Stimulated activated naive CD8-positive, alpha-beta T cell treated with anti-CD3 and anti-CD28 coated beads, Interleukin-15, Interleukin-2, amounts not matched to agents 100 U/mL and 50 U/mL, for 24 hours (primary cell): ENCODE results near the gene AHNAK.

Experiments used
- ATAC-seq: fragments of 150-1000 bp; cut with Tn5 transposase; one replicate; pipeline ENCODE4 v1.10.0; 2021
- DNase-seq: peaks from one replicate; pipeline ENCODE4 v3.0.0; 2021

Gene AHNAK

DNA sequence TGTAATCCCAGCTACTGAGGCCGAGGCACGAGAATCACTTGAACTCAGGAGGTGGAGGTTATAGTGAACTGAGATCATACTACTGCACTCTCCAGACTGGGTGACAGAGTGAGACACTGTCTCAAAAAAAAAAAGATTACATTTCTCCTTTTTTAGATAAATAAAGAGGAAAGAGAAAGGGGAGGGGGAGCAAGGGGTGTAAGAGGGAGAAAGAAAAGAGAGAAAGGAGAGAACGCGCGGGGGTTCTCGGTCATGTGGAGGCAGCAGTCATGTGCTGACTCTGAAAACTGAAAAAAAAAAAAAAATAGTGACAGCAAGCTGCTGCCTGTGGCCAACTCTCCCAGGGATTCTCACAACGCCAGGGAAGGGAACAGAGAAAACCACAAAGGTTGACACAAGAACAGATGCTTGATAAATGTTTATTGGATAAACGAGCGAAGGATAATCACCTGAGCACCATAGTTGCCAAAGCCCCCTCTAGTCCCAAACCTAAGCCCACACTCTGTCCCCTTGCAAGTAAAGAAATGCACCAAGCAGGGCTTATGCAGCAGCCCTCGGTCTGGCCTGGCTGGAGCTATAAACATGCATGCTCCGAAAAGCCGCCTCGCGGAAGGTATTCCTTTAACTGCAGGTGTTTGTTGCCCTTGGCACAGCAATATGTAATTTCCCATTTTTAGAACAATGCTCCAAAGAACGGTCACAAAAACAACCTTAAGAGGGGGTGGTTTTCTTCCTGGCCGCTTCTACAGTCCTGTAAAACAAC, 113.3 kb downstream of the AHNAK start:
- ATAC-seq (no peak), DNase-seq (no peak)

DNA sequence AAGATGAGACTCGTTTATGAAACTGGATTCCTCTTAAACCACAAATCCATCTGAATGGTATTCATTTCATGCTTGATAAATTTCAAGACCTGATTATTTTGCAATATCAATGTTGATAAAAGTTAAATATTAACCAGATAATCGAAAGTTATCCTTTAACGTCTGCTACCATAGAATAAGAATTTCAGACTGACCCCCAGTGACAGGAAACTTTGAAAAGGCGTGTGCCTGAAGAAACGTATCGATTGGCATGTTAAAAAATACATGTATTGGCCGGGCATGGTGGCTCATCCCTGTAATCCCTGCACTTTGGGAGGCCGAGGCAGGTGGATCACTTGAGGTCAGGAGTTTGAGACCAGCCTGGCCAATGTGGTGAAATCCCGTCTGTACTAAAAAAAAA, 113.9 kb downstream of the AHNAK start:
- DNase-seq = no peak
- no peak for ATAC-seq

DNA sequence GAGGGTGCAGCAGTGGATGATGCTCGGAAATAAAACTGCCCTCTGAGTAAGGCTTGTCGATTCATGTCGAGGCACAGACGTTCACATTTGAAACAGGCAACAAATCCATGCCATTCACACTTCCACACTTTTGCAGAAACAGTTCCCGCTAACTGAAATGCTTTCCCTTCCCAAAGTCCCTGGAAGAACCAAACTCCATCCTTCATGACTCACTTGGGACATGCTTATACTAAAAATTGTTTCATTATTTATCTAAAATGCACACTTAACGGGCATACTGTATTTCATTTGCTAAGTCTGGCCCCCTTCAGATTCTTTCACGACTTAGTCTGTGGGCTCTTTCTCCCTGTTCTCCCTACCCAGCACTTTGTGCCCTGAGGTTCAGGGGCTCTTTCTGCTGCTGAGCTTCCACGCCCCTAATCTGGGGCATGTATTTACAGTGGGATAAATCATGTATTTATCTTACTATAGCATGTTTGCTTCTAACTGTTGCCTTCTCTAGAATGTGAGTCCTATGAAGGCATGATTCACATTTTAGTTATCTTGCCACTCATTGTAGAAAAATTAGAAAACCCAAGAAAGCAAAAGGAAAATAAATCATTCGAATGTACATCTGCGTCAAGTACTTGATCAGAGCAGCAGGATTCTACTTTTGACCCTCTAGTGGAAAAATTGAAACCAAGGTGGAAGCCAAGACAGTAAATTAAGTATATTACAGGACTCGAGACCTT, 115.3 kb downstream of the AHNAK start:
- ATAC-seq (no peak), DNase-seq (no peak)

DNA sequence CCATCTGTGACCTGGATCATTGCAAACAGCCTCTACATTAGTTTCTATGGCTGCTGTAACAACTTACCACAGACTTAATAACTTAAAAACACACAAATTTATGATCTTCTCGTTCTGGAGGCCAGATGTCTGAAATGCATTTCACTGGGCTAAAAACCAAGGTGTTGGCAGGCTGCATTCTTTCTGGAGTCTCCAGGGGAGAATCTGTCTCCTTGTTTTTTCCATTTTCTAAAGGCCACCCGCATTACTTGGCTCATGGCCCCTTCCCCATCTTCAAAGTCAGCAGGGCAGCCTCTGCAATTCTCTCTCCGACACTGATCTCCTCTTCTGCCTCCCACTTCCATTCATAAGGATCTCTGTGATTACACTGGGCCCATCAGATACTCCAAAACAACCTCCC, 116.2 kb downstream of the AHNAK start:
- DNase-seq (no peak), ATAC-seq (no peak)

DNA sequence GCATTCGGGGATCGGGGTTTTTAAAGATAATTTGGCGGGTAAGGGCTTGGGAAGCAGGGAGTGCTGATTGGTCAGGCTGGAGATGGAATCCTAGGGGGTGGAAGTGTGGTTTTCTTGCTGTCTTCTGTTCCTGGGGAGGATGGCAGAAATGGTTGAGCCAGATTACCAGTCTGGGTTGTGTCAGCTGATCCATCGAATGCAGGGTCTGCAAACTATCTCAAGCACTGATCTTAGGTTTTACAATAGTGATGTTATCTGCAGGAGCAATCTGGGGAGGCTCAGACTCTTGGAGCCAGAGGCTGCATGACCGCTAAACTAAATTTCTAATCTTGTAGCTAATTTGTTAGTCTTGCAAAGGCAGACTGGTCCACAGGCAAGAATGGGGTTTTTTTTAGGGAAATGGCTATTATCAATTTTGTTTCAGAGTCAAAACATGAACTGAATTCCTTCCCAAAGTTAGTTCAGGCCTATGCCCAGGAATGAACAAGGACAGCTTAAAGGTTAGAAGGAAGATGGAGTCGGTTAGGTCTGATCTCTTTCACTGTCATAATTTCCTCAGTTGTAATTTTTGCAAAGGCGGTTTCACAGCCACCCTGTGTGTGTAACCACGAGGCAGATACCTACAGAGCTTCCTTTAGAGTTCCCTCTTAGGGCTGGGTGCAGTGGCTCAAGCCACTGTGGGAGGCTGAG, 117.6 kb downstream of the AHNAK start:
- ATAC-seq = no peak

DNA sequence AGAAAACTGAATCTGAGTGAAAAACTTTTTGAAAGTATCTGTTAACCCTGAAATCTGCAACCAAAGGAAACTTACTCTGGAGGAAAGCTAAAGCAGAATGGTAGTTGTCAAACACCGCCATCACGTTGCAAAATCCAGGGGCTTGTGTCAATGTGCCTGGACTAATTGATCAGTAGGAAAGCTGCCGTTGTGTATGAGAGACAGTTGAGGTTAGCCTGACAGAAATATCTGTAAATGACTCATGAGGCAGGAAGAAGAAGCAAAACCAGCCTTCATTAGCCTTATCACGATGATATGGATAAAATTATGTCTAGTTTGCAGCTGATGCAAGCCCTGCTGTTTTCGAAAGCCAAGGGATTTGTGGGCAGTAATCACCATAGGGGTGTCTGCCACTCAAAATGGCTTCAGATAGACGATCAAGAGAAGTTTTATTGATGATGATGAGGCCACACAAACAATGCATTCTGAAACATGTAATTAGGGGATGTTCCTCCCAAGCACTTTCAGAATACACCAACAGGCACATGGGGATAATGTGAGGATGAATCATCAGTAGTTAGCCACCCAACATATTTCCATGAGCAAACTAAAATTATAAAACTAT, 118.9 kb downstream of the AHNAK start:
- ATAC-seq (peak; percentile 76), DNase-seq (no peak)

More for the DNA sequence above, 117.6 kb downstream of the AHNAK start:
- no peak for DNase-seq

DNA sequence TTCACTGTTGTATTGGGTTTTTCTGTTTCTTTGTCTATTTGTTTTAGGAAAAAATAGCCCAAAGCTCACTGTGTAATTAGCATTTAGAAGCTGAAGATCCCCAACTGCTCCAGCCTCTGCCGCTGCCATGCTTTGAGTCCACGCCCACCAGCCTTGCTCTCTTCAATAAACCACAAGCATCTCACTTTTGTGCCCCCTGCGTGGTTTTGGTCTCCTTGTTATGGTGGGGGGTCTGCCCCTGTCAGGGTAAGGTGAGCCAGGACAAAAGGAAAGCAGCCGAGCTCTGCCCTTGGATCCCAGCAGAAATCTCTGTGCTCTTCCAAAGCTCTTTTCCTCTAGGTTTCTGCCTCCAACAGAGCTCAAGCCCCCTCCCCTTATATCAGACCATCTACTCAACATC, 123.6 kb downstream of the AHNAK start:
- DNase-seq (no peak), ATAC-seq (no peak)

DNA sequence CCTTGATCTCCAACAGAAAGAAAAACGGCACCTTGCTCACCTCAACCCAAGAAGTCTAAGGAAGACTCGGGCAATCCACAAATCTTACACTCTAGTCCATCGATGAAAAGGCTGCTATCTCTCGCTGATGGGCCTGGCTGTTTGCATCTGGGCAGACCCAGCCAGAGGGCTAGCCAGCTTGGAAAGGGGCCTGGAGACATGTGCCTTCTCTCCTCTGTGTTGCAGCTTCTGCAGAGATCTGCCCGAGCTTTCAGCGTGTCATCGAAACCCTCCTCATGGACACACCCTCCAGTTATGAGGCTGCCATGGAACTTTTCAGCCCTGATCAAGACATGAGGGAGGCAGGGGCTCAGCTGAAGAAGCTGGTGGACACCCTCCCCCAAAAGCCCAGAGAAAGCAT, 124.6 kb downstream of the AHNAK start:
- DNase-seq = no peak
- ATAC-seq = no peak

DNA sequence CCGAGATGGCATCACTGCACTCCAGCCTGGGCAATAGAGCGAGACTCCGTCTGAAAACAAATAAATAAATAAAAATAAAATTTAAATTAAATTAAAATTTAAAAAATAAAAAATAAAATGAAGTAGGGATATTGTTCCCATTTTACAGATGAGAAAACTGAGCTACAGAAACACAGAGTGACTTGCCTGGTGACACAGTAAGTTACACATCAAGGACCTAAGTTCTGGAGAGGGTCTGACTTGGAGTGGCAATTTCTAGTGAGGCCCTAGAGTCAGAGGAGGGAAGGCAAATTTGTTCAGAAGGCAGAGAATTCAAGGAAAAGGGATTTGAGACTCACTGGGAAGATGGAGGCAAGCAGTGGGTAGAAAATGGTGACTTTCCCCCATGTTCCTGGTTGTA, 125.7 kb downstream of the AHNAK start:
- ATAC-seq (no peak), DNase-seq (no peak)

DNA sequence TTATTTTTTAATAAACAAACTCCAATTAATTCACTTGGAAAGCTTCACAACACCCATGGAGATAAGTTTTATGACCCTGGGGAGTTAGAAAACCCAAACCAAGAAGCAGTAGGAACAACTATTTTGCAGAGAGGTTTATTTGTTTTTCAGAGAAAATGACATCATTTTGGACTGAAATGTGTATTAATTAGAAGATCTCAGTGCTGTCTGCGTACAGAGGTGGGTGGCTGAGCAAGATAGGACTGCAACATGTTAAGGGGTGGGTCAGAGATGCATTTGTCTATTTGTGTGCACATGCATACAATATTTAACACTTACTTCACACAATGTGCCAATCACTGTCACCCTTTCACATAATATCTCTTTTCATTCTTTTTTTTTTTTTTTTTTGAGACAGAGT, 126.7 kb downstream of the AHNAK start:
- ATAC-seq = no peak
- no peak for DNase-seq

DNA sequence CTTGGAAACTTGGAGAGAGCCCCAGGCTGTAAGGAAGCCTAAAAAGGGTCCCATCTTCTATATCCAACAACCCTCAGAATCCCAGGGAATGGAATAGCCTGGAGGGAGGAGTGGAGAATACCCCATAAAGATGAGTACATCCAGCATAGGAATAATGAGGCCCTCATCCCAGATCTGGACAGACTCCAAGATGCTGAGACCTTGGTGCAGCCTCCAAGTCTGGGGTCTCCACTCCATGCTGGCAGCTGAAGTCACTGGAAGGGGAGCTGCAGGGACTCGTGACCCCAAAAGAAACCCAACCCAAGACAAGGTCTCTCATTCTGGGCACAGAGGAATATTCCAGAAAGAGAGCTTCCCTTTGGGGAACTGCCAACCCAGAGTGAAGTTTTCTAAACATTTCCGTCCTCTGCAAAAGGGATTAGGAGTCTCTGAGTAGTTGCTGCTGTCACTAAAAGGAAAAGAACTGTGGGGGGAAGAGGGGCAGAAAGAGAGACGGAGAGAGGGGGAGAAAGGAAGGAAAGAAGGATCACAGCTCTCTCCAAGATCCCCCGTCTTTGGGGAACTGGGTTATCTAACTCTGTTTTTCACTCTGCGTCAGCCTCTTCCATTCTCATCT, 127.2 kb downstream of the AHNAK start:
- ATAC-seq (no peak), DNase-seq (no peak)

DNA sequence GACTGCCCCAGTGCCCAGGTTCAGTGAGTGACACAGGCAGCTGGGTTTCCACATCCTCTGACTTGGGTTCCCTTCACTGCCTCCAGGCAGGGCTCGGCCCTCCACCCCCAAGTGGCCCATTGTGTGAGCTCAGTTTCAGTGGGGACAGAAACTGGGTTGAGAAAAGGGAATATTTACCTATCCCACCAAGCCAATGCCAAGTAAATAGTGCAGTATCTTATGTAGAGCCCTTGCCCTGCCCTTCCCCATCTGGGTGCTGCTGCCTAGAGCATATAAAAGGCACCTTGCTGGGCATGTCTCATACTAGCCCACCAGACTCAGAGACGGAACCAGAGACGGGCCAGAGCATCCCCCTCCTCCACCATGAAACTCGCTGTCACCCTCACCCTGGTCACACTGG, 127.9 kb downstream of the AHNAK start, which contains the start of gene SCGB1A1:
SCGB1A1 (plus strand) TSS at position 301 of the 400 bp plus-strand sequence; CDS start at position 364, 63 bp downstream.
- ATAC-seq (no peak), DNase-seq (no peak)

DNA sequence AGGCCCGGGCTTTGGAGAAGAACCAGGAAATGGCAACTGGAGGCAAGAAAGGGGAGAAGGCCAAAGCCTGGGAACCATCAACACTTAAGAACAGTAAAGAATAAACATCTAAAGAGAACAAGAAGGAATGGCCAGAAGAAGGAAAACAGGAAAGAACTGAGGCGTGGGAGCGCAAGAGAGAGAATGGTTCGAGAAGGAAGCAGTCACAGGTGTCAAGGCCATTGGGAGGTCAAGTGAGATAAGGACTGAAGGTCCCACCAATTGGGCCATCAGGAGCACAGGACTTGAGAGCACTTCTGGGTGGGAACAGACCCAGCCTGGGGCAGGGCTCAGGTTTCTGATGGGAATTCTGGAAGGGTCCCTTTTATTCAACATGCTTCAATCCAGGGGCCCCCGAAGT, 128.5 kb downstream of the AHNAK start:
- DNase-seq (no peak), ATAC-seq (no peak)

DNA sequence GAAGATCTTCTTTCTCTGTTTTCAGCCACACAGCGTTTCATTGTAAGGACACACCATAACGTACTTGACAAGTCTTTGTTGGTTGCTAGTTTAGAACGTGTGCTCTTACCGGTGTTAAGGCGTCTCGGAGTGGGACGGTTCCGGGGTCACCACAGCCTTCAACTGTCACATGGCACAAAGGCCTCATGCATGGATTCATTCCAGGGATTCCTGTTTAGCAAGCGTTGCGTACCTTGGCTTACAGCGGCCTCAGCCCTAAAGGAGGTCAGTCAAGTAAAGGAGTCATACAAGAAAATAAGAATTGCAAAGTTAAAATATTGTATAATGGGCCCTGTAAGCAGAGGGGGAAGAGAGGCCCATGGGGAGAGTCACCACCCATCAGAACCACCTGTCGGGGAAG, 130.0 kb downstream of the AHNAK start:
- DNase-seq (no peak), ATAC-seq (no peak)

DNA sequence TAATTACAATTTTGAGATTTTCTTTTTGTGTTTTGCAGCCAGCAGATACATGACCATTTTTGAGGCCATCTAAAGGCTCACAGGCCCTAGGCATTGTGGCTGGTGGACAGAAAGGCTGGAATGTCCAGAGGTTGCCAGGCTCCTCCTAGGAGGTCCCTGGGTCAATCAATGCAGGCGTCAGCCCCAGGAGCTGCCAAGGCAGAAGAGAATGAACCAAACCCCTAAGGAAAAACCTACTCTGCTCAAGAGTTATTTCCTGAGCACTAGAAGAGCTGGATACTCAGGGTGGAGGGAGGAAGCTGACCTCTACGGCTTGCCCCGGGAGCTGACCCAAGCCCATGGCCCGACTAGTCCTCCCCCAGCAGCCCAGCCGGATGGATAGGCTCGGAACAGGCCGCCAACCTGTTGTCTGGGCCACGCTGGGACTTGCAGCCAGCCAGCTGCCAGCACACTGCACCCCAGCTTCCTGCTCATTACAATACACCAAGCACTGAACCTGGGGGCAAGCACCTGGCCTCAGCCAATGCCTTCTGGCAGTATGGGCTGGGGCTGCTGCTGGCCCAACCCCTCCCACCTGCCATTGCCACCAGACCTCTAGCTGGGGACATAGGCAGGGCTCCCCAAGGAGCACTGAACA, 133.4 kb downstream of the AHNAK start:
- no peak for DNase-seq
- ATAC-seq = no peak

DNA sequence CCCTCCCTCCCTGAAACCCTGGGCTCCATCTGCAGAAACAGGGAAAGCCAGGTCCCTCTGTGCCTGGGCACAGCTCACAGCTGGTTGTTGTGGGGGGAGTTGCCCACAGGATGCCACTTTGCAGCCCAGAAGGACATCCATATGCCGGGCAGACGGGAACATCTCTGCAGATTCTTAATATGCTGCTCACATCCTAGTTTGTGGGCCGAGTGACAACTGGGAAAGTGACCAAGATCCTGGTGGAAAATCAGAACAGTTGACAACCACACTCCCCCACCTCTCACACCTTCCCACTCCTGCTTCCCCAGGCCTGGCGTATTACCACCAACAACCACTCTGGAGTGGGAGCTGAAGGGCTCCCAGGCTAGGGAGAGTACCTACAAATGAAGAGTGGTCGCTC, 135.1 kb downstream of the AHNAK start:
- no peak for ATAC-seq
- DNase-seq = no peak

DNA sequence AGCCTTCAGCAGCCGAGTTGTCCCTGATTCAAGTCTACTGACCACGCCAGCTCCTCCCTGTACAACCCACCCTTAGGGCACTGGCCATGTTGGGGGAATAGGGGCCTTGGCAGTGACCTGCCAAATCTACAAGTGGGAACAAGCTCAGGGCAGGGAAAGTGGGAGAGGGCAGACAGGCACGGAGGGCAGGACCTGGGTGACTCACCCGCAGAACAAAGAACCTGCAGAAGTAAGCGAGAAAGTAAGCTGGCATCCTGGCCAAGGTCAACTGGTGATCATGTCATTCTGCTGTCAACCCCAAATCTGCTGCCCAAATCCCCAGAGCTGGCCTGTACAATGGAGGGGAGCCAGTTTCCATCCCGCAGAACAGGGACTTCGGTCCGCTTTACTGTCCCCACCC, 135.6 kb downstream of the AHNAK start:
- no peak for ATAC-seq
- no peak for DNase-seq

DNA sequence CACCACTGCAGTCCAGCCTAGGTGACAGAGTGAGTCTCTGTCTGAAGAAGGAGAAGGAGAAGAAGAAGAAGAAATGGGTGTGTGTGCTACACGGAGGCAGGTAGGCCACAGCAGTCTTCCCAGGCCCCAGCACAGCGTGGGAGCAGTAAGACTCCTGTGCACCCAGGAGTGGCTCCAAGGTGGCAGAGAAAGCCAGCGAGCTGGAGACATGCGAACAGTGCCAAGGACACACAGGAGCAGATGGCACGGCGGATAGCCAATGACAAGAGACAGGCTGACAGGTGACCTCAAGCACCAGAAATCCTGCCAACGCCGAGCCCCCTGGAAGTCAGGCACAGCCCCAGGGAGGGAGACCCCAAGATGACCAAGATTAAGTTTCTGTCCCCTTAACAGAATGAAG, 136.8 kb downstream of the AHNAK start:
- DNase-seq (no peak), ATAC-seq (no peak)

DNA sequence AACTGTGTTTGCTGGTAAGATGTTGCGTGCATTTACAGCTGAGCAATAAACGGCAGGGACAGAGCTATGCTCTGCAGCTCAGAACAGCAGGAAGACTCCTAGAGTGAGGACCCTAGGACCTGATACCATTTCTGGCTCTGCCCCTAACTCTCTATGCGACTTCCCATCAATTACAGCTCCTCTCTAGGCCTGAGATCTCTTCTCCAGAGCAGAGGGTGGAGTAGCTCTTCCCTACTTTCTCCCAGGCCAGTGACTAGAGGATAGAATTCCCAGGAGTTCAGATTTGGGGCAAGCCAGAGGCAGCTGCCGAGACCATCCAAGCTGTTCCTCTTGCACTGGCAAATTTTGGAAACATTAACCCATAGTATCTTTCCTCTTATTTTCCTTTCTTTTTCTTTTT, 140.6 kb downstream of the AHNAK start:
- ATAC-seq (no peak), DNase-seq (no peak)

DNA sequence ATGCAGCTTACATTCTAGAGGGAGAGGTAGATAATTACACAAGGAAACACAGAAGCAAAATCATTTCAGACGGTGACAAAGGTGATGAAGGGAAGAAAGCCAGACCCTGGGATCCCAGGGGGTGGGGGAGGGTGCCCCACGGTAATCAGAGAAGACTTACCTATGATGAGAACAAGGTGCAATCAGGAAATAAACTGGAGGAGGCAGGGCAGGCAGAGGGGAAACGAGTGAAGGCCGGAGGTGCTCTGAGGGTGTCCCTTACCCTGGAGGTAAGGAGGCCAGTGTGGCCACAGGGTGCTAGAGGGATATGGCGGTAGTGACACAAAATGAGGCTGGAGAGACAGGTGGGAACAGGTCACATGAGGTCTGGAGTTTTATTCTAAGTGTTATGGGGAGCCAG, 141.7 kb downstream of the AHNAK start:
- ATAC-seq (no peak), DNase-seq (no peak)

DNA sequence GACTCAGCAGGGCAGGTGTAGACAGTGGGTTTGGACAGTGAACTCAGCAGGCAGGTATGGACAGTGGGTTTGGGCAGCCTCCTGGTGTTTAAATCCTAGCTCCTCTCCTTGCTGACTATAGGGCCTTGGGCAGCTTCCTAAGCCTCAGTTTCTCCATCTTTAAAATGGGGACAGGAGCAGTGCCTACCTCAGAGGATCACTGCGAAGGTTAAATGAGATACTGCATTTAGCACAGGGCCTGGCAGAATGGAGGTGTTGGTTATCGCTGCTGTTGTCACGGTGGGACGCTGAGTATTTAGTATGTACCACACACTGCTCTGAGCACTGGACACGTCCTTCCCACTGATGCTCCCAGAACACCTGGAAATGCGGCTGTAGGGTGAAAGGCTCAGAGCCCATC, 142.2 kb downstream of the AHNAK start:
- DNase-seq (no peak), ATAC-seq (no peak)
